Keratinocyte (primary cell): ENCODE results near the gene KMT2A. TPM values are rescaled to one million over a fixed set of nuclear protein-coding genes. Genes with fewer than 3 reads are reported as not detected.

Experiments used
- DNase-seq: peaks from one replicate; pipeline ENCODE4 v3.0.0-alpha.2; 2011; ENCODE audit warnings: low read depth, missing footprints, low spot score
- FAIRE-seq: peaks from 2 replicates; lab custom pipeline; 2011; peaks lifted over from hg19 to GRCh38; lab: Jason Lieb, UNC
- H2AFZ ChIP-seq: 2 replicates; pipeline ENCODE4 v1.6.0; 2012; ENCODE audit warnings: low read length, control low read depth, inconsistent platforms; ENCODE audit not compliant: control insufficient read depth
- H3K27ac ChIP-seq: 2 replicates; pipeline ENCODE4 v1.5.1; 2011; ENCODE audit warnings: low read length; ENCODE audit not compliant: control insufficient read depth, insufficient read depth
- H3K27me3 ChIP-seq: 3 replicates; pipeline ENCODE4 v1.6.0; 2011; ENCODE audit warnings: low read length; ENCODE audit not compliant: control insufficient read depth, insufficient read depth; ENCODE audit errors: extremely low read depth
- H3K36me3 ChIP-seq, 2 experiments: 2 replicates in 1 of 2; 3 replicates in 1 of 2; pipeline ENCODE4 v1.5.1; 2011; ENCODE audit warnings: low read length in 2 of 2, mild to moderate bottlenecking in 1 of 2; ENCODE audit not compliant: control insufficient read depth in 2 of 2, insufficient read depth in 2 of 2; ENCODE audit errors: extremely low read depth in 1 of 2
- H3K4me1 ChIP-seq: 3 replicates; pipeline ENCODE4 v1.5.1; 2011; ENCODE audit warnings: low read length; ENCODE audit not compliant: control insufficient read depth, insufficient read depth; ENCODE audit errors: extremely low read depth
- H3K4me2 ChIP-seq: 3 replicates; pipeline ENCODE4 v1.6.0; 2011; ENCODE audit warnings: low read depth, low read length; ENCODE audit not compliant: control insufficient read depth, insufficient read depth; ENCODE audit errors: extremely low read depth
- H3K4me3 ChIP-seq, 3 experiments: fragments of 200-600 bp in 1 of 3; sonication (generic) in 1 of 3; 2 replicates in 2 of 3; 3 replicates in 1 of 3; pipeline ENCODE4 v1.5.1; 2011 to 2016; ENCODE audit warnings: low read length in 3 of 3, mild to moderate bottlenecking in 3 of 3, control low read depth in 2 of 3, inconsistent platforms in 1 of 3, low read depth in 1 of 3, mixed read lengths in 1 of 3, mixed run types in 1 of 3, moderate library complexity in 1 of 3; ENCODE audit not compliant: control insufficient read depth in 2 of 3, insufficient read depth in 2 of 3; ENCODE audit errors: extremely low read depth in 1 of 3
- H3K79me2 ChIP-seq: 2 replicates; pipeline ENCODE4 v1.6.0; 2012; ENCODE audit warnings: low read length; ENCODE audit not compliant: control insufficient read depth, insufficient read depth
- H3K9ac ChIP-seq: 3 replicates; pipeline ENCODE4 v1.6.0; 2011; ENCODE audit warnings: low read length; ENCODE audit not compliant: control insufficient read depth, insufficient read depth; ENCODE audit errors: extremely low read depth
- H3K9me1 ChIP-seq: 3 replicates; pipeline ENCODE4 v1.6.0; 2011; ENCODE audit warnings: low read length; ENCODE audit not compliant: control insufficient read depth, insufficient read depth; ENCODE audit errors: extremely low read depth
- H3K9me3 ChIP-seq: 2 replicates; pipeline ENCODE4 v1.5.1; 2012; ENCODE audit warnings: low read depth, low read length; ENCODE audit not compliant: control insufficient read depth
- H4K20me1 ChIP-seq: 3 replicates; pipeline ENCODE4 v1.6.0; 2011; ENCODE audit warnings: low read length; ENCODE audit not compliant: control insufficient read depth, insufficient read depth; ENCODE audit errors: extremely low read depth
- CTCF ChIP-seq, 3 experiments: IDR thresholded peaks in 1 of 3; conservative IDR thresholded peaks in 1 of 3; optimal IDR thresholded peaks in 1 of 3; 2 replicates in 2 of 3; 3 replicates in 1 of 3; pipeline versions ENCODE3 to v1.5.1; 2011; ENCODE audit warnings: low read length in 3 of 3, mild to moderate bottlenecking in 3 of 3, moderate library complexity in 2 of 3, control low read depth in 1 of 3, inconsistent platforms in 1 of 3; ENCODE audit not compliant: insufficient read depth in 2 of 3; ENCODE audit errors: extremely low read depth in 1 of 3
- EZH2 ChIP-seq: IDR thresholded peaks from one replicate; pipeline ENCODE4 v1.6.1; 2012; ENCODE audit warnings: inconsistent platforms, mild to moderate bottlenecking, low read length, moderate library complexity
- dilution Hi-C: fragments of 300-500 bp; cut with MboI; formaldehyde crosslinking; loops from one replicate; pipeline ENCODE4 v1.7.0; 2020; ENCODE audit warnings: low sequenced_read_pairs; ENCODE audit not compliant: extremely low pct_ligation_motif_present
- polyA plus RNA-seq, 5 experiments: library from polyadenylated mRNA; depleted of rRNA in 3 of 5; stranded (reverse) in 3 of 5; stranded (forward) in 1 of 5; unstranded in 1 of 5; fragments of >200 nt; gene quantifications; 1 replicate in 1 of 5; 2 replicates in 3 of 5; 3 replicates in 1 of 5; pipeline versions ENCODE4 v1.2.1 to v1.2.3, GENCODE V29; 2011 to 2012; ENCODE audit warnings: missing spikeins in 2 of 5, low read depth in 1 of 5, low replicate concordance in 1 of 5

Gene KMT2A
- polyA plus RNA-seq, 1 donor (not counting 4 experiments of a cell fraction or from before 2014, with no cell fraction given): 11.7 TPM

- peak overlapping the region; percentile 64 to 74 (median 68) for H3K4me3 ChIP-seq
- H4K20me1 ChIP-seq: no peaks in the 10 kb centered on the region
- H3K9me1 ChIP-seq: no peaks in the 10 kb centered on the region
- dilution Hi-C loops: no loop called here
- no peaks in the 10 kb centered on the region for H3K27me3 ChIP-seq
- peak overlapping the region; percentile 61 for H3K4me2 ChIP-seq
- FAIRE-seq: no peak
- H2AFZ ChIP-seq: peak overlapping the region; percentile 91
- no peak for DNase-seq
- no peaks in the 10 kb centered on the region for H3K79me2 ChIP-seq
- H3K9ac ChIP-seq: peak overlapping the region; percentile 65
- peaks cover 2% of the 10 kb centered on the region for H3K4me1 ChIP-seq
- H3K36me3 ChIP-seq: peaks cover 3 to 8% of the 10 kb centered on the region in 2 experiments
- TF ChIP-seq EZH2 (no peak), CTCF (optimal IDR thresholded peaks at IDR 0.05 in 1 of 3, IDR thresholded peaks at IDR 0.05 in 1 of 3, conservative IDR thresholded peaks at IDR 0.05 in 1 of 3; ENCODE audit: extremely low read depth in 1 of 3, insufficient read depth in 2 of 3, low read length in 3 of 3) (no peak)
- H3K9me3 ChIP-seq: no peaks in the 10 kb centered on the region
- no peak overlapping the region for H3K27ac ChIP-seq
These were observed 95.3 kb downstream of the KMT2A start for GRCh38 chr11:118531597-118532084.

GRCh38 chr11:118532091-118532490 is 95.8 kb downstream of the KMT2A start:
- TF ChIP-seq CTCF (optimal IDR thresholded peaks at IDR 0.05 in 1 of 3, IDR thresholded peaks at IDR 0.05 in 1 of 3, conservative IDR thresholded peaks at IDR 0.05 in 1 of 3; ENCODE audit: extremely low read depth in 1 of 3, insufficient read depth in 2 of 3, low read length in 3 of 3): no peak
- no peak for TF ChIP-seq EZH2
- H4K20me1 ChIP-seq: no peaks in the 10 kb centered on the region
- no peaks in the 10 kb centered on the region for H3K79me2 ChIP-seq
- no peaks in the 10 kb centered on the region for H3K9me1 ChIP-seq
- H2AFZ ChIP-seq: no peak overlapping the region
- peak overlapping the region; percentile 61 for H3K4me2 ChIP-seq
- no peaks in the 10 kb centered on the region for H3K27me3 ChIP-seq
- peaks cover 3 to 8% of the 10 kb centered on the region in 2 experiments for H3K36me3 ChIP-seq
- dilution Hi-C loops: no loop called here
- peak overlapping the region in 2 of 3 experiments; percentile 64 to 74 for H3K4me3 ChIP-seq
- FAIRE-seq (no peak), DNase-seq (no peak)
- H3K9me3 ChIP-seq: no peaks in the 10 kb centered on the region
- no peak overlapping the region for H3K27ac ChIP-seq
- H3K9ac ChIP-seq: no peak overlapping the region
- peaks cover 2% of the 10 kb centered on the region for H3K4me1 ChIP-seq
